Lower leg skin (tissue), 3 donors: ENCODE results near the gene RIMS4.
"Not testable (repeated sequence)": the region's sequence is repeated elsewhere in the genome, so short reads cannot be mapped to it uniquely, and the experiment has no call there.

Experiments used
- POLR2A ChIP-seq, 2 donors: fragments of 450-650 bp; IDR thresholded peaks; one replicate each; pipeline ENCODE4 v1.6.1; 2016 to 2017; ENCODE audit warnings: antibody characterized with exemption in 2 of 2, mild to moderate bottlenecking in 1 of 2, moderate library complexity in 1 of 2
- TF ChIP-seq, protein P1 (sequence below), 3 donors: fragments of 450-650 bp; IDR thresholded peaks; one replicate each; pipeline ENCODE4 v1.5.1; 2016; ENCODE audit warnings: antibody characterized with exemption in 3 of 3, mild to moderate bottlenecking in 3 of 3, moderate library complexity in 2 of 3

DNA sequence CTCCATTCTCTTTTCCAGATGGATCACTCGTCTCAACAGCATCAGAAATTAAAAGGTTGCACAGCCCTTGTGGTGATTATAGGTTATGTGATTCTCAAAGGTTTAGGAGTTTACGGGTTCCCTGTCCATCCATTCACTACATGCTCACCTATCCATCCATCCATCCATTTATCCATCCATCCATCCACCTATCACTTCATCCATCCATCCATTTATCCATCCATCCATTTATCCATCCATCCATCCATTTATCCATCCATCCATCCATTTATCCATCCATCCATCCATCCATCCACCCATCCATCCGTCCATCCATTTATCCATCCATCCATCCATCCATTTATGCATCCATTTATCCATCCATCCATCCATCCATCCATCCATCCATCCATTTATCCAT lies 46.5 kb downstream of the RIMS4 start:
- TF ChIP-seq, protein P1, sequence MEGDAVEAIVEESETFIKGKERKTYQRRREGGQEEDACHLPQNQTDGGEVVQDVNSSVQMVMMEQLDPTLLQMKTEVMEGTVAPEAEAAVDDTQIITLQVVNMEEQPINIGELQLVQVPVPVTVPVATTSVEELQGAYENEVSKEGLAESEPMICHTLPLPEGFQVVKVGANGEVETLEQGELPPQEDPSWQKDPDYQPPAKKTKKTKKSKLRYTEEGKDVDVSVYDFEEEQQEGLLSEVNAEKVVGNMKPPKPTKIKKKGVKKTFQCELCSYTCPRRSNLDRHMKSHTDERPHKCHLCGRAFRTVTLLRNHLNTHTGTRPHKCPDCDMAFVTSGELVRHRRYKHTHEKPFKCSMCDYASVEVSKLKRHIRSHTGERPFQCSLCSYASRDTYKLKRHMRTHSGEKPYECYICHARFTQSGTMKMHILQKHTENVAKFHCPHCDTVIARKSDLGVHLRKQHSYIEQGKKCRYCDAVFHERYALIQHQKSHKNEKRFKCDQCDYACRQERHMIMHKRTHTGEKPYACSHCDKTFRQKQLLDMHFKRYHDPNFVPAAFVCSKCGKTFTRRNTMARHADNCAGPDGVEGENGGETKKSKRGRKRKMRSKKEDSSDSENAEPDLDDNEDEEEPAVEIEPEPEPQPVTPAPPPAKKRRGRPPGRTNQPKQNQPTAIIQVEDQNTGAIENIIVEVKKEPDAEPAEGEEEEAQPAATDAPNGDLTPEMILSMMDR (IDR thresholded peaks at IDR 0.05) = not testable (repeated sequence)
- not testable (repeated sequence) for TF ChIP-seq POLR2A (IDR thresholded peaks at IDR 0.05)
